ENCODE results near the gene ARL2.

ARL2 gene

GRCh38 chr11:65058419-65059054 is 44.6 kb downstream of the ARL2 start, which contains the start of gene NAALADL1:
Gene NAALADL1 (minus strand): TSS chr11:65058553. CDS start chr11:65058521, 32 bp downstream.
- H3K27me3 ChIP-seq (replicated peaks; ENCODE audit: control insufficient read depth, insufficient read depth, low read length), result no peaks in the 10 kb centered on the region
- H3K36me3 ChIP-seq (ENCODE audit: control insufficient read depth, insufficient read depth, low read length), result no peaks in the 10 kb centered on the region
- TF ChIP-seq CTCF (IDR thresholded peaks at IDR 0.05; ENCODE audit: insufficient read depth, low read length, poor library complexity, severe bottlenecking), result no peak
- no peak for DNase-seq (ENCODE audit: extremely low read depth, insufficient read length)
- H3K4me3 ChIP-seq (replicated peaks; ENCODE audit: low read depth, low read length), result no peak within 1 kb of the TSS

- TF ChIP-seq CTCF (IDR thresholded peaks at IDR 0.05; ENCODE audit: insufficient read depth, low read length, poor library complexity, severe bottlenecking), result no peak
- H3K4me3 ChIP-seq (replicated peaks; ENCODE audit: low read depth, low read length), result no peak overlapping the region
- DNase-seq (ENCODE audit: extremely low read depth, insufficient read length), result no peak
- no peaks in the 10 kb centered on the region for H3K27me3 ChIP-seq (replicated peaks; ENCODE audit: control insufficient read depth, insufficient read depth, low read length)
- H3K36me3 ChIP-seq (ENCODE audit: control insufficient read depth, insufficient read depth, low read length), result no peaks in the 10 kb centered on the region
These were observed 45.6 kb downstream of the ARL2 start for GRCh38 chr11:65059523-65059922.

- no peak for DNase-seq (ENCODE audit: extremely low read depth, insufficient read length)
- Histone ChIP-seq H3K36me3 (ENCODE audit: control insufficient read depth, insufficient read depth, low read length) (no peaks in the 10 kb centered on the region), H3K27me3 (replicated peaks; ENCODE audit: control insufficient read depth, insufficient read depth, low read length) (no peaks in the 10 kb centered on the region), H3K4me3 (replicated peaks; ENCODE audit: low read depth, low read length) (no peak overlapping the region)
- no peak for TF ChIP-seq CTCF (IDR thresholded peaks at IDR 0.05; ENCODE audit: insufficient read depth, low read length, poor library complexity, severe bottlenecking)
These were observed 46.2 kb downstream of the ARL2 start for GRCh38 chr11:65059959-65060824.

- Histone ChIP-seq H3K27me3 (replicated peaks; ENCODE audit: control insufficient read depth, insufficient read depth, low read length) (no peaks in the 10 kb centered on the region), H3K4me3 (replicated peaks; ENCODE audit: low read depth, low read length) (no peak overlapping the region), H3K36me3 (ENCODE audit: control insufficient read depth, insufficient read depth, low read length) (no peaks in the 10 kb centered on the region)
- TF ChIP-seq CTCF (IDR thresholded peaks at IDR 0.05; ENCODE audit: insufficient read depth, low read length, poor library complexity, severe bottlenecking), result no peak
- no peak for DNase-seq (ENCODE audit: extremely low read depth, insufficient read length)
These were observed 47.0 kb downstream of the ARL2 start for GRCh38 chr11:65060913-65061408.

- DNase-seq (ENCODE audit: extremely low read depth, insufficient read length), result no peak
These were observed 49.6 kb downstream of the ARL2 start for GRCh38 chr11:65063532-65063931.

More at GRCh38 chr11:65063532-65063931, 49.6 kb downstream of the ARL2 start:
- no peak overlapping the region for H3K4me3 ChIP-seq (replicated peaks; ENCODE audit: low read depth, low read length)
- H3K27me3 ChIP-seq (replicated peaks; ENCODE audit: control insufficient read depth, insufficient read depth, low read length), result no peaks in the 10 kb centered on the region
- TF ChIP-seq CTCF (IDR thresholded peaks at IDR 0.05; ENCODE audit: insufficient read depth, low read length, poor library complexity, severe bottlenecking), result no peak
- H3K36me3 ChIP-seq (ENCODE audit: control insufficient read depth, insufficient read depth, low read length), result no peaks in the 10 kb centered on the region

All from GM06990 (cell line).